Measurements from ENCODE around the gene GPR84.

The GPR84 gene

GRCh38 chr12:54370171-54370730 lies 6.0 kb upstream of the GPR84 start:
- TF ChIP-seq TCF4 (CRISPR knock-in tag; IDR thresholded peaks at IDR 0.05; ENCODE audit: borderline replicate concordance) (no peak), TSHZ2 (CRISPR knock-in tag; IDR thresholded peaks at IDR 0.05) (no peak), CSRNP3 (CRISPR knock-in tag; IDR thresholded peaks at IDR 0.05) (no peak), BACH2 (CRISPR knock-in tag; IDR thresholded peaks at IDR 0.05; ENCODE audit: borderline replicate concordance) (no peak), POU6F1 (CRISPR knock-in tag; IDR thresholded peaks at IDR 0.05; ENCODE audit: borderline replicate concordance, low read depth) (no peak), ARNTL (CRISPR knock-in tag; IDR thresholded peaks at IDR 0.05; ENCODE audit: borderline replicate concordance, low read depth) (no peak), ESRRG (CRISPR knock-in tag; IDR thresholded peaks at IDR 0.05) (no peak), ISL1 (CRISPR knock-in tag; IDR thresholded peaks at IDR 0.05) (no peak), OSR1 (CRISPR knock-in tag; IDR thresholded peaks at IDR 0.05) (no peak), ZFP3 (CRISPR knock-in tag; IDR thresholded peaks at IDR 0.05) (no peak), CREB5 (CRISPR knock-in tag; IDR thresholded peaks at IDR 0.05; ENCODE audit: low read depth) (no peak), GLIS3 (CRISPR knock-in tag; IDR thresholded peaks at IDR 0.05) (no peak), ZNF8 (CRISPR knock-in tag; IDR thresholded peaks at IDR 0.05) (no peak), RARB (CRISPR knock-in tag; IDR thresholded peaks at IDR 0.05) (no peak), ZNF70 (CRISPR knock-in tag; IDR thresholded peaks at IDR 0.05) (no peak), PPARA (CRISPR knock-in tag; IDR thresholded peaks at IDR 0.05; ENCODE audit: borderline replicate concordance) (no peak), PATZ1 (CRISPR knock-in tag; IDR thresholded peaks at IDR 0.05; ENCODE audit: borderline replicate concordance) (no peak)
- ATAC-seq = peak; percentile 89

GRCh38 chr12:54369597-54370131 lies 5.4 kb upstream of the GPR84 start:
- ATAC-seq = no peak

More at GRCh38 chr12:54369597-54370131, 5.4 kb upstream of the GPR84 start:
- TF ChIP-seq BACH2 (CRISPR knock-in tag; IDR thresholded peaks at IDR 0.05; ENCODE audit: borderline replicate concordance) = no peak
- TF ChIP-seq RARB (CRISPR knock-in tag; IDR thresholded peaks at IDR 0.05) = no peak
- TF ChIP-seq ZNF70 (CRISPR knock-in tag; IDR thresholded peaks at IDR 0.05) = no peak
- TF ChIP-seq TOX (CRISPR knock-in tag; IDR thresholded peaks at IDR 0.05; ENCODE audit: borderline replicate concordance) = no peak
- no peak for TF ChIP-seq ZNF565 (CRISPR knock-in tag; conservative IDR thresholded peaks at IDR 0.05; ENCODE audit: low read depth)
- TF ChIP-seq CSRNP3 (CRISPR knock-in tag; IDR thresholded peaks at IDR 0.05) = no peak
- TF ChIP-seq ZNF8 (CRISPR knock-in tag; IDR thresholded peaks at IDR 0.05) = no peak
- no peak for TF ChIP-seq GLIS3 (CRISPR knock-in tag; IDR thresholded peaks at IDR 0.05)
- TF ChIP-seq TSHZ2 (CRISPR knock-in tag; IDR thresholded peaks at IDR 0.05) = no peak
- TF ChIP-seq ISL1 (CRISPR knock-in tag; IDR thresholded peaks at IDR 0.05) = no peak
- TF ChIP-seq CREB5 (CRISPR knock-in tag; IDR thresholded peaks at IDR 0.05; ENCODE audit: low read depth) = no peak
- TF ChIP-seq ZFP30 (CRISPR knock-in tag; IDR thresholded peaks at IDR 0.05) = no peak
